Activated effector memory CD4-positive, alpha-beta T cell treated with anti-CD3 and anti-CD28 coated beads, Interleukin-2, amount 50 U/mL, for 16 hours (primary cell): ENCODE results near the gene SLIT3.

Source experiments
- DNase-seq: peaks from one replicate; pipeline ENCODE4 v3.0.0-alpha.2; 2020

Gene SLIT3

DNA sequence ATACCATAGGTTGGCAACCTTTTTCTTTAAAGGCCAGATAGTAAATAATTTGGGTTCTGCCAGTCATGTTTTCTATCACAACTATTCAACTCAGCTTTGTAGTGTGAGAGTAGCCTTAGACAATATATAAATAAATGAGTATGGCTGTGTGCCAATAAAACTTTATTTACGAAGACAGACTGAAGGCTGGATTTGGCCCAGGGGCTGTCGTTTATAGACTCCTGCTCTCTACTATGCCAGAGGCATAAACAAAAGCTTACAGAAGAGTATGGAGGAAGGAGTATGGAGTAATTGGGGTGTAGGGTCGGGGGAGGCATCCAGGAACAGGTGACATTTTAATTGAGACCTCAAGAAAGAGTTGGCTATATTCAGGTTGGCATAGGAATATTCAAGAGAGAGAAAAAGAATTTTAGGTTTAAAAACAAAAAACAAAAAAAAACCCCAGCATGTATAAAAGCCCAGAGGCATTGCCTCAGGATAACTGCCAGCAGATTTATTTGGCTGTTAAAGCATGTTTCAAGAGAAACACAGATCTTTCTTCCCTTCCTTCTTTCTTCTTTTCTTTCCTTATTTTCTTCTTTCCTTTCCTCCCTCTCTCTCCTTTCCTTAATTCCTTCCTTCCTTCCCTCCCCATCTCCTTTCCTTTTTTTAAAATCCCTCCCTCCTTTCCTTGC lies 39.9 kb downstream of the SLIT3 start:
- DNase-seq: no peak

DNA sequence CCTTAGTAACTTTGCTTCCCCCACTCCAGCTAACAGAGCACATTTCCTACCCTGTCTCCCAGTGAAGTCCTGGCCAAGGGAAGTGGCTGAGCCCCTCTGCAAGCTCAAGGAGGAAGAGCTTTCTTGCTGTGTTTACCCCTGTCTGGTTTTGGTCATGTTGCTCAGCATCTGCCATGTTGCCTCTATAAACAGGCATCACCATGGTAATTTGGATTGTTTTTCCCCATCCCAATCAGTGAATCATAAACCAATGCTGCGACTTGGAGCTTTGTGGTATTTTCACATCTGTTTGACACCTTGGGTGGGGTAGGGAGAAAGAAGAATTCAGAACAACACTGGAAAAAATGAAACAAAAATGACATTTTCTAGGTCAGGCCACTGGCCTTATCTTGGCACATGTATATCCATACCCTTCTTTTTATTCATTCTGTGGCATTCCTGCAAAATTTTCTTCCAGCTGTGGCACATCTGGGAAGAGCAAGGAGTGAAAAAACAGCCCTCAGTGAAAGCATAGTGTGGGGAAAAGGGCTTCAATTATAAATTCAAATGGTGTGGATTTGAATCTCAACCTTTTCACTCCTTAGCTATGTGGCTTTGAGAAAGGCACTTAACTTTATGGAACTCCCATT lies 42.5 kb downstream of the SLIT3 start:
- no peak for DNase-seq

DNA sequence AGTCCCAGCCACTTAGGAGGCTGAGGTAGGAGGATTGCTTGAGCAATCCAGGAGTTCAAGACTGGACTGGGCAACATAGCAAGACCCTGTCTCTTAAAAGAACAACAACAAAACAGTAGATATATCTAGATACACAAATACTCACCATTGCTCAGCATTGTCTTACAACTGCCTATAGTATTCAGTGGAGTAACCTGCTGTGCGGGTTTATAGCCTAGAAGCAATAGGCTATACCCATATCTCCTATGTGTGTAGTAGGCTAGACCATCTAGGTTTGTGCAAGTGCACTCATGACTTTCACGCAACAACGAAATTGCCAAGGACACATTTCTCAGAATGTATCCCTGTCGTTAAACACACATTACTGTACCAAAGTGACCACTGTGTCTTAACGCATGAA lies 44.7 kb downstream of the SLIT3 start:
- no peak for DNase-seq

DNA sequence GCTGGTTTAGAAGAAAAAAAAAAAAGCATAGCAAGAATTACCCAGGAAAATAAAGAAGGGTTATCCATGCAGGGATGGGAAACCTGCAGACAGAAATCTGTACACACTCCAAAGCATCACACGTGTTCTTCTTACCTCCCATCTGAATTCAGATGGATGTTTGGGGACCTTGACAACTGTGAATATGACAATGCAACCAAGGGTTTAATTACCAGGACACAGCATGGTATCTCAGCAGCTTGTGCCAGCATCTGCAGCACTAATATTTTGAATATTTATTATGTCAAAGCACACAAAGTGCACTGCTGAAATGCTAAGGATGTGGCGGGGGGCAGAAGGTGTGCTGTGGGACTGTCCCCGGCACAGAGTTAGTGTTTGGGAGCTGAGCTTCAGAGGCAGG lies 47.9 kb downstream of the SLIT3 start:
- DNase-seq: no peak

DNA sequence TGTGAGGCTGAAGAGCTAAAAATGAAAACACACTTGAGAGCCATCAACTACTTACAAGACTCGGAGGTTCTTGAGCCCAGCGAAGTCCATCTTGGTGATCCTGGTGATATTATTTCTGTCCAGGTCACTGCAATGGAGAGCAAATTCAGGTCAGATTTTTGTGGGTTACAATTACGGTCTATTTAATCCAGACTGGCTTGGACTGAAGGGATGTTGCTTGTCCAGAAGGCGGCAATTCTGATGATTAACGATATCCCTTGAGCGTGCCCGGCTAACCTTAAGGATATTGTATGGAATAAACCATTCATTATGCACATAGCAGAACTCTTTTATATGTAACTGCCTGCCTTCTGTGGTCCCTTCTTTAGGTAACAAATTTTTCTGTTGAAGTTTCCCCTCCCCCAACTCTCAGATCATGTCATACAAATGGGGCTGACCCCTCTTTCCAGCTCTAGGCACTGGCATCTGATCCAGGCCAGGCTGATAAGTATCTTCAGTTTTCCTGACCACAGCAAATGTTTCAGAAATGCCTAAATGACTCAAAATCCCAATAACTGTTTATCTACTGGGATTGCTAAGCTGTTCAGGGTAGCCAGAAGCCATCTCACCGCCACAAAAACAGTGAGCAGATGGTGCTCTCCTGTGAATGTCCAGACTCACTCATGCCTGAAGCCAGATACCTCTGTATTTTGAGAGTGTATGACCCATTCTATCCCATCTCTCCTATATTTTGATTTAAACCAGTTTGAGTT lies 49.4 kb downstream of the SLIT3 start:
- DNase-seq: no peak

DNA sequence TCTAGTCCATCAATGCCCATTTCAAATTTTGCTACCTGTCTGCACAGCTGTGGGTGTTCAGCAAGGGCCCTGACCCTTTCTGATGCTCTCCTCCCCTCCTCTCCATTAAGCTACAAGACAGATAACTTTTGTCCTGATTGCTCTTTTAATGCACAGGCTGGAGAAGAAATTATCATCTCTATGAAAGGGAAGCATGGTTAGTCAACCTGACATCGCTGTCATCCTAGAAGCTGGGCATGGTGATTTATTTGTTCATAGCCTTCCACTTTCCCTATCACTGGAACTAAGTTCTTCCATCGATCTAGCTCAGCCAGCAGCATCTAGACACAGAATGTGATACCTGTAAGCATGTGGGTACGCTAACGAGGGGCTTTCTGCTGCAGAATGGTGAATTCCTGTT lies 50.1 kb downstream of the SLIT3 start:
- DNase-seq: no peak

DNA sequence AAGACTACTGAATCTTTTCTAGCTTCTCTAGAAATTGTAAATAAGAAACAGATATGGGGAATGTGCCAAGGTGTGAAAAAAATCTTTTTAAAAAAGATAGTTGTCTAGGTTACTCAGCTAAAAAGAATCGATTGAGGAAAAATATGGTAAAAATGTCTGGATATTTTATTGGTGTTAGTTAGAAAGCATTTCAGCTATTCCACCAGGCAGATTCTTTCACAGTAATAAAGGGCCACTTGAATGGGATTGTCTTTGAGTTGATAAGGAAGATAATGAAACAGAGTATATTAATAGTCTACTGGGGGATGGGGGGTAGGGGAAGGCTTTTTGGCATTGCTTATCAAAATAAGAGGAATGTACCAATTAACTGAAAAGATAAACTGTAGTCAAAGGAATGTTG lies 51.9 kb downstream of the SLIT3 start:
- DNase-seq: no peak

DNA sequence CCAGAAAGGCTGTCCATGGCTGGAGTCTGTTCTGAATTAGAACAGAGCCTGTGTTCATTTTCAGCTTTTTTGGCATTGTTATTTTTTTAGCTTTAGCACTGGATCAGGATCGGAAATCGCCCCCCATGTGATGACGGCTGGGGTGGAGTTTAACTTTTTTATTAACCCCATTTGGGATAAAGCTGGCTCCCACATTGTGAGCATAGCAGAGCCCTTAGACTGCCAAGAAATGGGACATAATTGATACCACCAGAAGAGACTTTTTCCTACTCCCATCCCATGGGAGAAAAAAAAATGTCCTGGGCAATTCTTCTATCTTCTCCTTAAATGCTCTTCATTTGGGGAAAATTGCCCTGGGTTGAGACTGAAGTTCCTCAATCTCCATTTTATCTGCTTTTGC lies 52.4 kb downstream of the SLIT3 start:
- no peak for DNase-seq

DNA sequence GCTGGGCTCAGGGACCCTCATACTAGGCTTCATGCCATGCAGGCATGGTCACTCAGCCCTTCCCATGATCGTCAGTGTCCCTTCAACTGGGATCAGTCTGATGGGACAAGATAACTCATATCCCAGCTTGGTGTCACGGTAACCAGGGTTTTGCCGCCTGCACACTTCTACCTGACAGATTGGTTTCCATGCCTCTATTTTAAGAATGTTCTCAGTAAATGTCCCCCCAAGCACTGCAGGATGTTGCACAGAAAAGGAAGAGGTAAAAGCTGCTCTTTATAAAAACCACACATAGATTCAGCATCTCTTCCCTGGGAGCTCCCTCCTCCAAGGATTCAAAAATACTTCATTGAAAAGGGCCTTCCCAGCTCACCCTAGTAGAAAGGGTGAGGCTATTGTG lies 56.1 kb downstream of the SLIT3 start:
- no peak for DNase-seq

DNA sequence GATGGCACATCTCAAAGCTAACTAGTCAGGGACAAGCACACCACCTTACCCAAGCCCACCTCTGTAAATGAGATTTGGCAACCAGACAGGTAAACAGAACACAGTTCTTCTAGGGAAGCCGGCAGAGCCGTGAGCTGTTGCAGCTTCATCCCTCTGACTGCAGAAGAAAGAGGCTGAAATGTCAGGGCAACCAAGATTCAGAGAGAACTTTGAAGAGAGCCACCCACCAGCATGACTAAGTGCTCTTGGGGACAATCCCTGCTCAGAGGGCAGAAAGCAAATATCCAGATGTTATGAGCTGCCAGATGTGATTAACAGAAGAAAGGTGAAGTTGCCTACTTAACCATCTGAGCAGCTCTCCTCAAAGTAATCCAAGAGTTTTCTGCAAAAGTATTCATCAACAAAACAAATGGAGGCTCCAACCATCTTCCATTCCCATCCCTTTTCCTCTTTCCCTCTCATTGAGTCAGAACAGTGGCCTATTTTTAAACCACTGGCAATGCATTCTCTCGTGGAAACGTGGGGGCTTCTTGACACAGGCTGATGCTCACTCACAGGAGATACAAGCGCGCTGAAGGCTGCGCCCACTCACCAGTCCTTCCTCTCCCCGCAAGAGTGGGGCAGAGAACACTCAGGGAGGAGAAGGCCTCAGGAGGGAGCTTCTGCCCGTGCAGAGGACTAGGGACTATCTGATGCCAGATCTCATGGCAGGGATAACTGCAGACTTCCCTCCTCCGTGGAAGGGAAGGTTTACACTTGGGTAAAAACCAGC lies 57.1 kb downstream of the SLIT3 start:
- no peak for DNase-seq

DNA sequence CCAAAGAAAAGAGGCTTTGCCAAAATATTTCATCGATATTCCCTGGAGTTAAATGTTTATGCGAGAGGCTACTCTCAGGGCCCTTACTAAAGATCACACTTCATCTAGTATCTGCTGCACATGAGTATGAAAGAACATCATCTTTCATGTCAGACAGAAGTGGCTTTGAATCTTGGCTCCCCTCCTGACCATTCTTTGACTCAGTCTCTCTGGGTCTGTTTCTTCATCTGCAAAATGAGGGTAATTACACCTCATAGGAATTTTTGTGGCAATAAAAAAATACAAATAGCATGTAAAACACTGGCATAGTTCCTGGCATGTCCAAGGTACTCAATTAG lies 58.1 kb downstream of the SLIT3 start:
- DNase-seq: no peak

DNA sequence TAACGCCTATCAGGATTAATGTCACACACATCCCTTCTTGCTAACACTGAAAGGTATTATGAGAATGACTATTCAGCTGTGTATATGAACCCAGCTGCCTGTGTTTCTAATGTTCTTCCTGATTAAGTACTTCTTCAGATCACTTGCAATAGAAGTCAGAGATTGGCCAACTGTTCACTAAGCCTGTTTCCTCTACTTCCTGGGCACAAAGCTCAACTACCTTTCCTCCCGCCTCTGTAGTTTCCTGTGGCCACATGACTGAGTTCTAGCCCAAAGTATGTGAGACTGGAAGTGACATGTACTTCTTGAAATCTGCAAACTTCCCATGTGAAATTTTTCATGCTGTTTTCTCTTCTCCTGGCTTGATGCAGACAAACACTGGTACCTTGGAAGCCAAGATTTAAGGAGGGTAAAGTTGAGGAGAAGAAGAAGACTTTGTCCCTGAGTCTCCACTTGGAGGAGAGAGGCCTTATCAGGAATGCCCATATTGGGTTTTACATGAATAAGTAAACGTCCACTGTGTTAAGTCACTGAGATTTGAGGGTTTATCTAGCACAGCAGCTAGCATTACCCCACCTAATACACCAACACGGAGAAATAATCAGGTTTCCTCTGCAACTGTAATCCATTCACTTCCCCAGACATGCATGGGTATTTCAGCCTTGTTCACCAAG lies 58.6 kb downstream of the SLIT3 start:
- DNase-seq: no peak

DNA sequence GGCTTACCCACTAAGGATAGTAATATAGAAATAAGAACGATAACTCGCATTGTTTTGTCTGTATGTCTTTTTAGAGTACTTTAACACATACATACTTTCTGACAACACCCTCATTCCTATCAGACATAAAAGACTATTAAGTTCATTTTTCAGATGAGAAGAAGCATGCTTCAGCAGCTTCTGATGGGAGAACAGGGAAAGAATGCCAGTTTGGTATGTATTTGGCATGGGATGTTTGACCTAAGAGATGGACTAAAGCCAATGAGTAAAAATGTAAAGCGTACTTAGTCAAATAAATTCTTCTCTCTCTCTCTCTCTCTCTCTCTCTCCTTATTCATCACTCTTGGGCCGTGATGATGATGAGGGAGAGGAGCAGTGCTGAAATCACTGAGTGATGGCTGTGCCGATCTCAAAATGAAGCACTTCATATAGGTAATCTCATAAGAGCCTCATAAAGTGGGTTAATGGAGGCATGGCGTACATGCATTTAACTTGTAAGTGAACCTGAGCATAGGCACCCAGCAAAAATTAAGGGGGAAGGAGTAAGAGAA lies 71.5 kb downstream of the SLIT3 start:
- no peak for DNase-seq

DNA sequence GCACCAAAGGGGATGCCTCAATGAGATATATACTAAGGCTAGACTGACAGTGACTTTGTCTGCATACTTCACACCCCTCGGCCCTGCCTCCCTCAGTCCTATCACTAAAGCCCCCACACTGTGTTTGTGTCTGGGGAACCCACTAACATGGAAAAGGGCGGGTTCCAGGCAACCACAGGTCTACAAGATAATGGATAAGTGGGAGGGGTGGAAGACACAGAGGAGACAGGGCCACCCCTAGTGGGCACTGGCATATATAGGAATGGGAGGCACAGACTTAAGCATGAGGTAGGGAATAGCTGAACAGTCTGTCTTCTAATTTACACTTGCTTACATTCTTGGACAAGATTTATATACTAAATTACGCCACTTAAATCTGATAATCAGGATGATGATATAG lies 74.0 kb downstream of the SLIT3 start:
- no peak for DNase-seq

DNA sequence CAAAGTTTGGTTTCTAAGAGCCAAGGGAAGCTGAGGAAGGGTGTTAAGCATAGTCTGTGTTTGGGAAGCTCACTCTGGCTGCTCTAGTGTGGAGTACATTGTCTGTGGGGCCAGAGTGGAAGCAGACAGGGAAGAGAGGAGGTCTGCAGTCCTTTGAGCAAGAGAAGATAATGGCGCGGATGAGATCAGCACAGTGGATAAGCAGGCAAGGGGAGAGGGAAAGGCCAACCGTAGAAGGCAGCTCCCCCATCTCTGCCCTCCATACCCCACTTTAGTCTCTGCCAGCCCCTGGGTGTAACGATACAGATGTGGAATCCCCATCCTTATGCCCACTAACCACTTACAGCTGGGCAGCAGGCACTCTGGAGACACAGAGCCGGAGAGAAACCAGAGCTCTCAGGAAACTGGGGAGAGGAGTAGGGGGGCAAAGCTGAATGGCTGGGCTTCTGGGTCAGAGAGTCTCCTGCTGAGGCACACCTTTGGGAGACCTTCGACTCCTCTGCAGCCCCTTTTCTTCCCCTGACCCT lies 75.0 kb downstream of the SLIT3 start:
- DNase-seq: no peak

DNA sequence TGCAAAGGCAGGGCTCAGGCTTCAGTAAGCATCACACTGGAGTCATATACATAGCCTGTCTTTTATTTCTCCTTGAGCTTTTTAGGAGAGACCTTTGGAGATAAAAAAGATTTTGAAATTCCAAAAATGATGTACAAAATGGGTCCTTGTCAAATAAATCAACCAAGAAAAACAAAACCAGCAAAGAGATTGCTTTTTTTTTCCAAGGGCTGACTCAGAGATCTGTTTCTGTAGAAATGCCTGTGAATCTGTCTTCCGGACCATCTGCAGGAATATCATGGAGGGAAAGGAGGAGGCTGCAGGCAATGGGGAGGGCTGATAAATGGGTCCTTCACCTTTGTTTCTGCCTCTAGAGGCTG lies 77.4 kb downstream of the SLIT3 start:
- no peak for DNase-seq

DNA sequence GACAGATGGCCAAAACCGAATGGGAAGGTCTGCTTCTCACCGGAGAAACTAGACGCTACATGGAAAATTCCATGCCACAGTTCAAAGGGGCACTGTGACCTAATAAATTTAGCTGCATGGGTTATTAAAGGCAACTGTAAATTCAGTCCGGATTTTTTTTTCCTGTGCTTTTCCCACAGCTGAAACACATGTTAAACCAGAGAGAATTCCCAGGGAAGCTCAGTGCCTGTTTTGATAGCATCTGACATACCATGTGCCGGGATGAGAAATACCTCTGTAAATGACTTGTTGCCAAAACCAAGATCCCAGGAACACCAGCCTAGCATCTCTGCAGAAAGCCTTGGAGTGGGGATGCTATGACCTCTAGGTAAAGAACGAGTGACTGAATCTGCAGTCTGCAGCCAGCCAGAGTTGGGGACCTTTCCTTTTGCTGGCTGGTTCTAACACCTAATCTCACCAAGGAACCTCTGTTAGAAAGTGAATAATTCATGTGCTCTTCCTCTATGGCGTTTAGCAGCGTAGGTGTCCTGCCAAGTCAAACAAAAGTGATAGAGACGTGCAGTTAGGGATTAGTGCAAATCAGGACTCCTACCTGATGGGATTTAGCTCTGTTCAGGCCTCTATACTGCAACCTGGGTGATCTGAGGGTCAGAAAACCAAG lies 77.9 kb downstream of the SLIT3 start:
- DNase-seq: no peak

DNA sequence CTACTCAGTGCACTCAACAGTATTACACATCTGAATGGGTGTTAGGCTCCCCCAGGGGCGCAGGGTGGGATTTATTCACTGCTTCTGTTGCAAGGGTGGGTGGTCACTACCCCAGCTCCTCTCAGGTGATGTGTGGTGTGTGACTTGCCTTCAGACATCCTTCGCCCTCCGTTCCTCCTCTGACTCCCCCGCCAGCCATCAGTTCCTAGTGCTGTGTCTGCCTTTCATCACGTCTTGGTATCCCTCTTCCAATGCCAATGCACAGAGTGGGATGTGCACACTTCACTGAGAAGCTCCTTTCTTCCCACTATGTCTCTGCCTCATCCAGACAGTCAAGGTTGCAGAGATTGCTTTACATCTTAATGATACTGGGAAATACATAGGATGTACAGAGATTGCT lies 79.4 kb downstream of the SLIT3 start:
- DNase-seq: no peak

DNA sequence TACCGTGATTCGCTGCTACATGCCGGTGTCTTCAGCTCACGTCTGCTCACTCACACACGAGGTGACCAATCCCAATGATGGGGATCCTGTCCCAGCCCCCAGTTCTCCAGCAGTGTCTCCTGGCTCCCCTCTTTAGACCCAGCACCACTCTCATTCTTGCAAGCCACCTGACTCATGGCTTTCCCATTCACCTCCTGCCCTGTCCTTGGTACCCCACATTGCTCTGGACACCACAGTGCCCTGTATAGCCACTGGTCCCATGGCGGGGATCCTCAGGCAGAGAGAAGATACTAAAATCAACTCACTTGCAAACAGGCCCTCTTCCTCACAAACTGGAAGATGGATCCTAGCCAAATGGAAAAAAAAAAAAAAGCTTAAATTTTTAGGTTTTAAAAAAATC lies 81.0 kb downstream of the SLIT3 start:
- no peak for DNase-seq

DNA sequence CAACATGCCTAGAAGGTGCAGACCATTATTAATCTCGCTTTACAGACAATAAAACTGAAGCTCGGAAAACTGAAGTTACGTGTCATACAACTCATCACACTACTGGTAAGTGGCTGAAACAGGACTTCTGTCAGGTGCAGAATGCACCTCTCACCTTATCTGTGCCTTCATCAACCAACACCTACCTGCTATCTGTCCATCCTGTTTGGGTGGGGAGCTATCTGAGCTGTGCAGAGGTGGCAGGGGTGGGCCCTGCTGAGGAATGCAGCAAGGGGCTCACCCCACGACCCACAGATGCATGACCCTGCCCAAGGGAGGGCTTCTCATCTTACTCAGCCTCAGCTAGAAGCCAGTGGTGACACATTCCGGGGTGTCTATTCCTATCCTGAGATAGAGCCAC lies 81.6 kb downstream of the SLIT3 start:
- DNase-seq: no peak

DNA sequence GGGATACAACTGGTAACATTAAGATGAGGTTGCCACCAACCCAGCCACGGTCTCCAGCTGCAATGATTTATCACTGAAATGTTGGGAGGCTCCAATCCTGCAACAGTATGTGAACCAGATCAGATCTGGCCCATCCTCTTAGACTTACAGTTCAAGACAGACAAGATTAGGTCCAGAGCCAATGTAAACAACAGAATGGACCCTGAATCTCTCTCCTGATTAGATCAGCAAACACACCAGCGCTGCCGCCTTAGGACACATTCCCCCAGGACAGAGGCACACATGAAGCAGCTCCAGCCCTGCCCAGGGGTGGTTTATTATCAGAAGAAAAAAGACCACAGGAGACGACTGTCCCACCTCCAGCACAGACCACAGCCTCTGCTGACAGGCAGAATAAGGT lies 82.1 kb downstream of the SLIT3 start:
- DNase-seq: no peak

DNA sequence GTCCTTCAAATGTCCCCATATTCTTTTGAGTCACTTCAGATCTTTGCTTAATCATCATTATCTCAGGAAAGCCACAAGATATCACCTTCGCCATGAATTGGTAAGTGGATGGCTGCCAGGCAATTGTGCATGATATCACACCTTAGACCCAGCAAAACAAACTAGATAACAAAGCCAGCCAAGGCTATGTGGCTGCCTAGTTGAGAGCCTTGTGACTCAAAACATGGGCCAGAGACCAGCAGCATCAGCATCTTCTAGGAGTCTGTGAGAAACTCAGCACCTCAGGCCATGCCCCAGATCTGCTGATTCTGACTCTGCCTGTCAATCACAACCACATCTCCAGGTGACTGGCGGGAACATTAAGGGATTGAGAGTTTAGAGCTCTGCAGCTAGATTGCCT lies 82.8 kb downstream of the SLIT3 start:
- no peak for DNase-seq
